Adrenal gland (tissue), 12 donors: Measurements from ENCODE around the gene KIAA1671. TPM values are rescaled to one million over a fixed set of nuclear protein-coding genes. Genes with fewer than 3 reads are reported as not detected.

Experiments
- DNase-seq, 7 donors: peaks; one replicate each; pipeline ENCODE4 v3.0.0-alpha.2; 2019 to 2020
- H3K27ac ChIP-seq, 5 donors: fragments of 200-600 bp; sonication (generic) in 4 of 5; 1 replicate in 3 of 5; 2 replicates in 2 of 5; pipeline versions ENCODE4 v1.5.1 to v1.8.0; 2016 to 2020; ENCODE audit warnings: mild to moderate bottlenecking in 1 of 5
- H3K27me3 ChIP-seq: fragments of 200-600 bp; 2 replicates; pipeline ENCODE4 v1.8.0; 2021
- H3K36me3 ChIP-seq, 2 donors: fragments of 200-600 bp; replicated peaks in 1 of 2; 1 replicate in 1 of 2; 2 replicates in 1 of 2; pipeline versions ENCODE4 v1.5.1 to v1.8.0; 2018 to 2022
- H3K4me1 ChIP-seq, 2 donors: fragments of 200-600 bp; replicated peaks in 1 of 2; 1 replicate in 1 of 2; 2 replicates in 1 of 2; pipeline versions ENCODE4 v1.5.1 to v1.8.0; 2018 to 2021
- H3K4me3 ChIP-seq, 4 donors: fragments of 200-600 bp; sonication (generic) in 3 of 4; one replicate each; pipeline ENCODE4 v1.5.1; 2016 to 2018
- H3K9me3 ChIP-seq, 3 donors: fragments of 200-600 bp; sonication (generic) in 1 of 3; replicated peaks in 1 of 3; 1 replicate in 2 of 3; 2 replicates in 1 of 3; pipeline versions ENCODE4 v1.5.1 to v1.8.0; 2016 to 2021
- CTCF ChIP-seq, 6 experiments: fragments of 450-650 bp in 4 of 6; fragments of 200-600 bp in 2 of 6; sonication (generic) in 1 of 6; IDR thresholded peaks; 1 replicate in 5 of 6; 2 replicates in 1 of 6; pipeline versions ENCODE4 v1.5.1 to v1.8.0; 2016 to 2021; ENCODE audit warnings: antibody characterized with exemption in 6 of 6, mild to moderate bottlenecking in 2 of 6, moderate library complexity in 1 of 6
- POLR2A ChIP-seq, 2 donors: fragments of 450-650 bp; IDR thresholded peaks; one replicate each; pipeline ENCODE4 v1.6.1; 2017; ENCODE audit warnings: antibody characterized with exemption in 2 of 2, mild to moderate bottlenecking in 2 of 2, moderate library complexity in 1 of 2
- WGBS, 4 donors: extraction: QIAGEN DNeasy Blood & Tissue Kit in 2 of 4; methylation state at CpG; one replicate each; pipeline versions ENCODE4 v1.1.5 to v1.1.7; 2013 to 2017; 5-methylcytosine and 5-hydroxymethylcytosine counted together
- intact Hi-C, 2 donors: fragments of 100-400 bp; cut with DNase I; formaldehyde crosslinking; loops; one replicate each; pipeline versions ENCODE4 v1.14.1 to v1.15.0; 2022 to 2023
- polyA plus RNA-seq, 3 donors: library from polyadenylated mRNA; stranded (reverse); fragments of 200-250 nt in 2 of 3; fragments of 350-450 nt in 1 of 3; fragmentation: Illumina TruSeq in 1 of 3; extraction: RNeasy Lipid Tissue Mini Kit (QIAGEN cat#74804) in 1 of 3; gene quantifications; one replicate each; pipeline ENCODE4 v1.2.3, GENCODE V29; 2013 to 2014
- total RNA-seq, 9 donors: library from RNA; depleted of rRNA in 4 of 9; stranded (reverse); fragments of >200 nt in 4 of 9; fragments of 120-200 nt in 1 of 9; fragmentation: NEBNext Ultra II Directional in 1 of 9; extraction: Animal tissue kit (Norgen Biotek cat#: 25700) in 1 of 9; gene quantifications; one replicate each; pipeline versions ENCODE4 v1.1.0 to v1.2.4, GENCODE V29; 2013 to 2023
- donor health status: healthy with polysubstance abuse.
- donor health status: Bipolar disorder and iron deficiency.
- donor health status: DM: yes; HTN: yes; CAD: no.
- donor health status: DM: no; HTN: no; CAD: no.
- donor health status: DM: no; HTN: no; CAD: no.
- donor health status: DM: yes; HTN: yes; CAD: no.

KIAA1671 gene
- total and polyA plus RNA-seq, 12 donors, result 5.3 to 71.0 (median 45.8) TPM

- TF ChIP-seq POLR2A (IDR thresholded peaks at IDR 0.05) (no peak), CTCF (IDR thresholded peaks at IDR 0.05) (no peak)
- H3K27me3 ChIP-seq, result no peaks in the 10 kb centered on the region
- peak overlapping the region in 1 of 5 donors; percentile 32 for H3K27ac ChIP-seq
- H3K4me3 ChIP-seq, result no peak overlapping the region
- H3K4me1 ChIP-seq, result peaks cover 13 to 14% of the 10 kb centered on the region in 2 donors
- H3K9me3 ChIP-seq, result no peaks in the 10 kb centered on the region
- no peak for DNase-seq
- WGBS, 4 donors, result 81 to 86% (median 85%) methylated on average over 4 to 5 of the region's 5 CpGs
- intact Hi-C loops, result no loop called here
- H3K36me3 ChIP-seq, result no peaks in the 10 kb centered on the region
Observed at GRCh38 chr22:25143156-25144076, 190.9 kb downstream of the KIAA1671 start.

GRCh38 chr22:25144522-25144921, 192.0 kb downstream of the KIAA1671 start:
- peaks cover 14 to 17% of the 10 kb centered on the region in 2 donors for H3K4me1 ChIP-seq
- H3K27ac ChIP-seq, result no peak overlapping the region

GRCh38 chr22:25146307-25146706, 193.8 kb downstream of the KIAA1671 start:
- no peak for DNase-seq
- 88 to 93% (median 90%) methylated on average over 1 of the region's 1 CpG for WGBS, 4 donors

More at GRCh38 chr22:25144522-25144921, 192.0 kb downstream of the KIAA1671 start:
- Histone ChIP-seq H3K9me3 (no peaks in the 10 kb centered on the region), H3K27me3 (no peaks in the 10 kb centered on the region), H3K36me3 (no peaks in the 10 kb centered on the region), H3K4me3 (no peak overlapping the region)
- intact Hi-C loops, result no loop called here
- 93 to 100% (median 97%) methylated on average over 2 of the region's 2 CpGs for WGBS, 4 donors
- no peak for DNase-seq
- TF ChIP-seq POLR2A (IDR thresholded peaks at IDR 0.05) (no peak), CTCF (IDR thresholded peaks at IDR 0.05) (no peak)

More at GRCh38 chr22:25146307-25146706, 193.8 kb downstream of the KIAA1671 start:
- intact Hi-C loops, result no loop called here
- H3K27ac ChIP-seq, result no peak overlapping the region
- no peaks in the 10 kb centered on the region for H3K9me3 ChIP-seq
- TF ChIP-seq CTCF (IDR thresholded peaks at IDR 0.05), result no peak
- no peak for TF ChIP-seq POLR2A (IDR thresholded peaks at IDR 0.05)
- no peaks in the 10 kb centered on the region for H3K36me3 ChIP-seq
- H3K4me3 ChIP-seq, result no peak overlapping the region
- peaks cover 14 to 17% of the 10 kb centered on the region in 2 donors for H3K4me1 ChIP-seq
- no peaks in the 10 kb centered on the region for H3K27me3 ChIP-seq
